ENCODE results near the gene HOXA9.

GRCh38 chr7:27179030-27179429, 13.7 kb upstream of the HOXA9 start:
- no peak for TF ChIP-seq POLR2A (IDR thresholded peaks at IDR 0.05; ENCODE audit: low read depth, low read length)
- no peak for TF ChIP-seq POLR2AphosphoS5 (IDR thresholded peaks at IDR 0.05; ENCODE audit: low read depth, low read length)
- no peak for TF ChIP-seq TAF1 (IDR thresholded peaks at IDR 0.05; ENCODE audit: borderline replicate concordance, low read depth, low read length)
